ENCODE results near the gene SYTL5.

The SYTL5 gene

DNA sequence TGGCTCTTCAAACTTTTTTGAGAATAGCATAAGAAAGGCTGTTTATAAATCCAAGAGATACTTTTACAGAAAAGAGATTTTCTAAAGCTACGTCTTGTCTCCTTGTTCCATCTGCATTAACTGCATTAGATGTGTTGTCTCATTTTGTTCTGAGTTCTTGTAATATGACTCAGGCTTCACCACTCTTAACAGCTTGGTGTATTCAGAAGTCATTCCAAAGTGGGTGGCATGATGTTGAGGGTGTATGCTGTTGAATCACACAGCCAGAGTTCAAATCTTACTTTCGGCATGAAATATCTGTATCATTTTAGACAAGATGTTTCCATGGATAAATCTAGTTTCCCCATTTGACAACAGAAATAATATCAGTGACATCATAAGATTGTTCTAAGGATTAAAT lies 30.1 kb downstream of the SYTL5 start:
- no peak for DNase-seq

DNA sequence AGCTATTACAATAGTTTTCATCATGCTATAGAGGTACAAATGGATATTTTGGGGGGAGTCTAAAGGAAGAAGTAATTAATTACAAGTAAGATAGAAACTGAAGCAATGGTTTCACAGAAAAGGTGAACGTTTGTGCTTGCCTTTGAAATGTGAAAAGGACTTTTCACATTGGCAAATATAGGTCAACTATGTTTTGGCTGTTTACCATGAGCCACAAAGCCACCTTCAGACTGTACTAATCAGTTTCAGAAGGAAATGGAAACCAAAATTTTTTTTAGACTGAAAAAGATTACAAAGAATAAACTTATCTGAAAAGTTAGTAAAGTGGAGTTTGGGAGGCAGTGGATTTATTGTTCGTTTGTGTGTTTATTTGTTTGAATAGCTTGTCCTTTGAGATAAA lies 32.1 kb downstream of the SYTL5 start:
- DNase-seq: no peak

DNA sequence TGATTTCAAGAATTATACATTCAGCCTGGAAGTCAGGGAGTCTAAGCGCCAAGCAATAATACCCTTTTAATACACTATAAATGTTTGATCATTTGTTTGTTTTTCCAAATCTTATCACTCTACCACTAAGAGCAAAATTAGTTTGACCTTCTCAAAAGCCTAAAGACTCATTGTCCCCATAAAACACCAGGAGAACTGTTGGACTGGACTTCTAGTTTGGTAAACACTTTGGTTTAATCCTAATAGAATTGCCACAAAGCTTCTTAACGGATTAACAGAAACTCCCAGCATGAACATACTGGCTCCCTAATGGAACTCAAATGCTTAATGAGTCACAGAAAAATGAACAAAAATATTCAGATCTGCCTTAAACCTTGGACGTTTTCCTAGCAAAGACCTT lies 34.9 kb downstream of the SYTL5 start:
- no peak for DNase-seq

DNA sequence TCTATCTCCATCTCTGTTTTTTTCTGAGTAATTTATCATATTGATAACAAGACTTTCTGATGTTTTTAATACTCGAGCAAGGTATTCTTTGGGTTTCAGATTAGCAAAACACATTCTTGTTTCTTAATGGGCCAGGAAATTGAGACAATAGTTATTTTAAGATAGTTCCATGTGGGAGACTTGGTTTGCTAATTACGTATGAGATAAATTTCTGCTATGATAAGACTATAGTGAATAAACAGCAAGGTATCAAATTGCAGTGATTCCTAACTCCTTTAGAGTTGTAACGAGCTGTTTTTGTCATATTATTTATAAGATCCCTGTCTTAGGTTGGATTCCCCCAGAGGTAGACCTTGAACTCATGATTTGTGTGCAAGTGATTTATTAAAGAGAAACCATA lies 38.3 kb downstream of the SYTL5 start:
- DNase-seq: no peak

DNA sequence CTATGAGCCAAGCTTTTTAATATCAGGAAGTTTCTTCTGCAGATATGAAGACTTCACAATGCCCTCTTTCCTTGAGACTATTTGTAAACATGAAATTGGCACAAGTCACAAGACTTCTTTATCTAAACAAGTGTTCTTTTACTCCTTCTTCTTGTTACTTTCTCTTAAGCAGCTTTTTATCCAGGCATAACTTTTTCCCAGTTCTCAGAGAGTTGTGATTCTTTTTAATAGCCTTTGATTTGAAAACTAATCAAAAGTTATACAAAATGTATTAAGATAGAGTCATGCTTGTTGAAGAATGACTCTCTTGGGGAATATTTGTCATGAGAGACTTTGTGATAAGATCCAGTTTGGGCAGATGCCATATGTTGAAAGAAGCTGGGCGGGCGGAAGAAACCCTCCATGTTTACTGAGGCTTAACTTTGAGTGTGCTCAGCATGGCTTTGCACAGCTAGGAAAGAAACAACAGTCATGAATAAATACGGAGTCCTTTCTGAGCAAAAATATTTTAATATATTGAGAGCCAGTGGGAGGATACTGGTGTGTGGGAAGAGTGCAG lies 39.3 kb downstream of the SYTL5 start:
- DNase-seq: no peak

DNA sequence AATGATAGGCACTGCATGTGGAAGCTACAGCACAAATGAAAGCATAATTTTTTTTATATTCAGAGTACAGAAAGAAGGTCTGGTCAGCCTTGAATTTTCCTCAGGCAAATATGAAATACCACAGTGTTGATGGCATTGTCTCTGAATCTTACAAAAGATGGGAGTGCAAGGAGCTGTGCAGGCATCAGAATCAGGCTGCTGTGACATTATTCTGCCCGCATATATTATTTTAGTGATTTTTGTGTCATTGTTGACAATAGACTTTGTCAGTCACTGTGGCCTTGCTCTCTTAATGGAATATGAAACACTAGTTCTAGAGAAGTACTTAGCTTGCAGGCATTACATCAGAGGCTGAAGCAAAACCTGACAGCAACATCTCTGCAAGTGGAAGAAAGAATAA lies 42.5 kb downstream of the SYTL5 start:
- no peak for DNase-seq

DNA sequence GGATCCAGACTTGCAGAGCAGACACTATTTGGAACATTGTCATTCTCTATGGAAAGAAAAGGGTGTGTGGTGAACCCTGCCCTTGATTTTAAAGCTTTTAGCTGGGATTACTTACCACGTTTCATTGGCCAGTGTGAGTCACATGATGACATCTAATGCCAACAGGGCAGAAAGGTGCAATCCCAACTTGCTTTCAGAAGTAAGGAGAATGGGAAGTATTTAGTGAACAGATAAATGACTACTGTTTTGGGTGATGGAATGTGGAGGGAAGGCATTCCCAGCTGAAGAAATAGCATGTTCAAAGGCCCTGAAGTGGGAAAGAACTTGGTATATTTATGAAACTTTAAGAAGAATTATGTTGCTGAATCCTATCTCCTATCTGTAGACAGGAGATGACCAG lies 44.5 kb downstream of the SYTL5 start:
- DNase-seq: no peak

DNA sequence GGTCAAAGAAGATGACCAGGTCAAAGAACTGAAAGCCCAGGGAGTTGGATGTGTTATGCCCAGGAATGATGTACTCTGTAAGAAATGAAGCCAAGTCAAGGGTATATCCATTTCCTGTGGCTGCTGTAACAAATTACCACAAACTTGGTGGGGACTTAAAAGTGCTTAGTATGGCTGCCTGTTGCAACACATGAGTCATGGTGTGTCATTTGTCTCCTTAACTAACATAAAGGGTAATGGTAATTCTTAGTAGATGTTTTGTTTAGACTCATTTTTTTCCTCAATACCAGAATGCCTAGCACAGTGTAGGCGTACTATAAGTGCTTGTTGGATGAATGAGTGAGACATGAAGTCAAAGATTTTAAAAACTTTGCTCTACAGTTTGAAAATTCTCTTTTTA lies 45.7 kb downstream of the SYTL5 start:
- DNase-seq: no peak

DNA sequence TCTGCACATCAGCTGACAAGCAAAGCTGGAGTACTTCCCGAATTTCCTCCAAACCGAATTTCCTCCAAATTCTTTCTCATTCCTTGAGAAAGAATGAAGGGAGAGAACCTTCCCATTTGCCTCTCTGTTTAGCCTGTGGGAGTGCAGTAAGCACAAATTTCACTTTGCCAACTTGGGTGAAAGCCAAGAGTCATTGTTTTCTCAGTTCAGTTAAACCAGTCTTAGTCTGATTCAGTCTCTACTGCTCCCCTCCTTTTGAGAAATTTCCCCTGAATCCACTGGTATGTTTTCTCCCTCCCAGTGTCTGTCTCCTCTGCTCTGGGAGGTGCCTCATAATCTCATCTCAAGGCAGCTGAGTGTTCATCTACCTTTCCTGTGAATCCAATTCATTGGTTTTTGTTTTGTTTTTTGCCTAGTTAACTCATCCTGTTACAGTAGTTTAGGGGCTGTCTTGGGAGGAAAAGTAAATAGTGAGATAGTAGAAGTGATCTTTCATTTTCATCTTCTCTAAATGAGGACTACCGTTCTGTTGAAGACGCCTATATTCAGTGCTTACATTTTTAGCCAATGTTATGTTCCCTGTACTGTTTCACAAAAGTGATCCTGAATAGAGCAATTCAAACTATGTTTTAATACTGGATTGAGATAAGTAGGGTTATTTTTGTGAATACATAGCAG lies 49.0 kb downstream of the SYTL5 start:
- no peak for DNase-seq

DNA sequence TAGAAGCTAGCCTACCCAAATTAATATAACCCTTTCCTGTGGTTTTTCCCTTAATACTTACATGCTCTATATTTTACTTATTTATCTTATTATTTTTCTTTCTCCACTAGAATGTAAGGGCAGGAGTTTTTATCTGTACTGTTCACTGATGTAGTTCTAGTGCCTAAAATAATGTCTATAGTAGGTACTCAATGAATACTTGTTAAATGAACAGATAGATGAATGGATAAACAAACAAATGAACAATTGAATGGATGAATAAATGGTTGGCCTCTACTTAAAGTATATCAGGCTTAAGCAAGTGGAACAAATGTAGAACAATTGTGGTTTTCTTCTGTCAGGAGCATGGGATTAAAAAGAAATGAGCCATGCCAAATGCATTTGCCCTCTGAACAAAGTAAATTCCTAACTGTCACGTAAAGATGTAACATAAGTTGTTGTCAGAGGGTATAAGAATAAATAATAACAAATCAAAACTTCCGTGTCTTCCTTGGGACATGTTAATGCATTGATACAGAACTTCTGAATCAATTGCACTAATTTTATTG lies 54.1 kb downstream of the SYTL5 start:
- no peak for DNase-seq

DNA sequence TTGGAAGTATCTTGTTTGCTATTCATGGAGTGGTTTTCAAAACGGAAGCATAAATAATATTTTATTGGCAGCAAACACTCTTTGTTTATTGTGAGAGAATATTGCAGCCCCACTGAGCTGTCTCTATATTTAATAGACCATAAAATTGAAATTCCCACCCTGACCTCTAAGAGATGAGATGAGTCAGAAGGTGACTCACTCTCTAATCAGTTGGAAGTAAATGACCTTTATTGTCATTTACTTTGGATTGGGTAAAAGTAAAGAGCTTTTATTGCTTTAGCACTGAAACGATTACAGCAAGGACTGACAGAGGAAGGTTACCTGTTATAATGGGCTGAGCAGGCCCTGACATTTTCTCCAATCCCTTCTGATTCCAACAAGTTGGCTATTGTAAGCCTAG lies 55.0 kb downstream of the SYTL5 start:
- no peak for DNase-seq

DNA sequence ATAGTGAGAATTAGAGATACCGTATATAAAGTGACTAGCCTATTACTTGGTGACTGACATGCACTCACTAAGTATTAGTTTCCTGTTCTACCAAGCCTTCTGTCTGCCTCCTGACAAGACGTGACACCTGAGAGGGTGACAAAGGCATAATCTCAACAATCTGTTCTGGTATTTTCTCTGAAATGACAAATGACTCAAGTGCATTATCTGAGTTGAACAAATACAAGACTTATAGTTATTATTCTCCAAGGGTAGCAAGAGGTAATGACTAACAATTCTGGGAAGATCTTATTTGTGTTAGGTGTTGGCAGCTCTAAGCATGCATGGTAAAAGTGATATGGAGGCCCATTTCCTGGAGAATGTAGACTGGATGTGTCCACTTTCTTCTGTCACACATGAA lies 60.6 kb downstream of the SYTL5 start:
- no peak for DNase-seq

DNA sequence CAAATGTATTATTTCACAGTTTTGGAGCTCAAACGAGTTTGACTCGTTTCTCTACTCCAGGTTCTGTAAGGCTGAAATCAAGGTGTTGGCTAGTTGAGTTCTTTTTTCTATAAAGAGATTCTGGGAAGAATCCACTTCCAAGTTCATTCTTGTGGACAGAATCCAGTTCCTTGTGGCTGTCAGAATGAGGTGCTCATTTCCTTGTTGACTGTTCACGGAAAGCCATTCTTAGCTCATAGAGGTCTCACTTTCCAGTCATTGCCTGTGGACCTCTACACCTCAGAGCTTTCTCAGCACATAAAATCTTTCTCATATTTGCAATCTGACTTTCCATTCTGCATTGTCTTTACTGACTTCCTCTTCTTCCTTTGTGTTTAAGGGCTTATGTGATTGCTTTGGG lies 62.9 kb downstream of the SYTL5 start:
- DNase-seq: no peak

DNA sequence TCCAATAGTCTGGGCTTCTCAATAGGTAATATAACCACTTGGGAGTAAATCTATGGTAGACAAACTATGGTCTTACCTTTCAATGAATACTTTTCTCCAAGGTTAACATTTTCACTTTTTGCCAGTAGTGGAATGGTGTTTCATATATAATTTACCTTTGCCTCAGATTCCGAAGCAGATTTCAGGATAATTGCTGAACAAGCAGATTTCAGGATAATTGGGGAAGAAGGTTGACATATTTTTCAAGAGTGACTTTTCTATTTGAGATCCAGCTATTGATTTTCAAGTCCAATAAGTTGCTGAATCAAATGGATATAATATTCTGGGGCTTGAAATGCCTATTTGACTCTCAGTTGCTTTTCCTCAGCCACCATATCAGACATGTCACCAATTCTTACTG lies 63.6 kb downstream of the SYTL5 start:
- no peak for DNase-seq

DNA sequence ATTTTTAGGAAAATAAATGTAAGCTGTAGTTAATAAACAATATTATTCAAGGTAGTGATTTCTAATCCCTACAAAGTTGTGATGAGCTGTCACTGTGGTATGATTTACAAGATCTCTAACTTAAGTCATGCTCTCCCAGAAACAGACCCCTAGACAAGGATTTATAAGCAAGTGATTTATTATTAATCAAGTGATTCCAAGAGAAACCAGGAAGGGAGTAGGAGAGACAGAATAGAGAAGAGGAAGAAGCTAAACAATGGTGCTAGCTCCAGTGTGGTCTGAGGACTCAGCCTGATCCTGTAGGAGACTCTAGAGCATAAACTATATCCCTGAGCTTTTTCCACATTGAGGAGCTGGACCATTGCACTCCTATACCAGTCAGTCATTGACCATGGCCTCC lies 73.1 kb downstream of the SYTL5 start:
- no peak for DNase-seq

DNA sequence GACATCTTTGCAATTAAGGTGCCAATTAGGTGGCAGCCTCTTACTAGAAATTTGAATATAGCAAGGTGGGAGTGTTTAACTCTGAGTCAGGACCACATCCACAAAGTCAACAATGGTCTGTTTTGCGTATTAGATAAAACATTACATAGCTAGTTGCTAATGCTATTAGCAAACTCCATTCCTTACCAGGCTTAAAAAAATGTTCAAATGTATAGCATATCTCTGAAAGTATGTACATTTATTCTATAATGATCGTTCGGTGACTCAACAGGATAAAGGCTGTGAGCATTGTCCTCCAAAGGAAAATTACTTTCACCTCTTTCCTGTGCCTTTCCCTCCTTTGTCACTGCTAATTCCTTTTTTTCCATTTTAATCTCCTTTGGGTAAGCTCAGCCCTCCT lies 74.5 kb downstream of the SYTL5 start:
- no peak for DNase-seq

DNA sequence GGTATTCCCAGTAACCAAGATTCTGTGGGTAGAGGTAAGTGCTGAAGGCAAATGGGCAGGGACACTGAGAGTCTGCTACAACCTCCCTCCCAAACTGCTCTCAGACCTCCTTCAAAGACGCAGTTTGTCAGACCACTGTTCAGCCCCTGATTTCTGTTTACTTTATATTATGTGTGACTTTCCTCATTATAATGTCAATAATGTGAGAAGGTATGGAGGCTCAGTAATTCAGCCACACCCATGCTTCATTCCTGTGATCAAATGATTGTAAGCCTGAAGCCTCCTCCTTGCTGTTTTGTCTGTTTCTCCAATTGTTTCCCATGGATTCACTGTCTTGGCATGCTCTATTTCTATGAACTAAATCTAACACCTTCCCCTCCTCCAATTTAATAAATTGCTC lies 75.6 kb downstream of the SYTL5 start:
- DNase-seq: no peak

DNA sequence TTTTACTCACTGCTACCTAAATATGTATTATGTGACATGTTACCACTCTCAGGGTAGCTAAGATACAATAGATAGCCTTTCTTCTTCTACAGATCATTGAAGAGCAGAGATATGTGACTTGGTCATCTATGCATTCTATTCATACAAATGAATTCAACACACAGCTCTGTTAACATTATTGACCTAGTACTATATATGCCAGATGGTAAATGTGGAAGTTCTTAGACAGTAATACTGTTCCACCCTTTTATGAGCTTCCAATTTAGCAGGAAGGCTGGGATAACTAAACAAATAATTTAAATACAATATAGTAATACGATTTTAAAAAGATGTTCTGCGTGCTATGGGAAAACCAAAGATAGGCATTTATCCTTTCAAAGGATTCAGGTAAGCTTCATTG lies 76.0 kb downstream of the SYTL5 start:
- DNase-seq: no peak

DNA sequence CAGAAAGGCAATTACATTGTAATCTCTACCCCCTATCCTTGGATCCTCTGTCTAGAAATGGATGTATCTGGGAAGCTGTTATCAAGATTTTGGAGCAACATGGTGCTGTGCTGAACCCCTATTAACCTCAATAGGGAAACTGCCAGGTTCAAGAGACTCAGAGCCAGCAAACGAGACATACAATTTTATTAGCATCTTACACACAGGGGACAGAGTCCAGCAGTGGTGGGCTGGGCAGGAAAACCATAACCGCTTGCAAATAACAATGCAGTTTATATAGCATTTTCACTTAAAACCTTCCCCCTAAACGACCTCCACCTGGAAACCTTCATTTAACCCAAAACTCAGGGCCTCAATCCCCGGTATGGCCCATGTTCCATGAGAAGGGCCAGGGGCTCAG lies 79.5 kb downstream of the SYTL5 start:
- no peak for DNase-seq

DNA sequence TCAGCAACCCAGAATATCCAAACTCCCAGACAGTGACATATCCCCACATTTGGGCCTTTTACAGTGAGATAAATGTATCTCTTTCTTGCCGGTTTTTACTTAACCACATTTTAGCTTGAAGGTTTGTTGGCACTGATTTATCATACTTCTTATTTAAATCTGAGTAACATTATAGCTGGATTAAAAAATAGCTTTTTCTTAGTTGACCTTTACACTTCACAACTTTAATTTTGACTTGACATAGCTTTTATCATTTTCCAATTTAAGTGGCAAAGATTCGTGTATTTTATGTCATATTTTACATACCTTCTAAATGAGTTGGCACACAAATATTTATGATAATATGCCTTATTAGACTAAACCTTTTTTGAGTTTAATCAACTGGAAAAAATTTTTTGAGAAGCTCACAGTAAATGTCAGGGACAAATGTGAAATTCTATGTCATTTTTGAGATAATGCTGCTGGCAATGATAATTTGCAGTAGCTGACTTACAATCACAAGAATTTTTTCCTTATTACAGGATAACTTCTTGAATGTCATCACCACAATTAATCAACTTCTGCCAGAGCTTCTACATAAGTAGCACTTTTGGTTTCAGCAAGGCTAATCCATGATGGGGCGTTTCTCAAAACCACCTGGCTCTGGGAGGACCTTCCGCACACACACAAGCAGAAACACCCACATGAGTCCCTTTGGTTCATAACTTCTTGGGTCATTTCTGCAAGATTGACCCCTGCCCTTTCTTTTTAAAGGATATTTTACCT lies 80.3 kb downstream of the SYTL5 start:
- no peak for DNase-seq

DNA sequence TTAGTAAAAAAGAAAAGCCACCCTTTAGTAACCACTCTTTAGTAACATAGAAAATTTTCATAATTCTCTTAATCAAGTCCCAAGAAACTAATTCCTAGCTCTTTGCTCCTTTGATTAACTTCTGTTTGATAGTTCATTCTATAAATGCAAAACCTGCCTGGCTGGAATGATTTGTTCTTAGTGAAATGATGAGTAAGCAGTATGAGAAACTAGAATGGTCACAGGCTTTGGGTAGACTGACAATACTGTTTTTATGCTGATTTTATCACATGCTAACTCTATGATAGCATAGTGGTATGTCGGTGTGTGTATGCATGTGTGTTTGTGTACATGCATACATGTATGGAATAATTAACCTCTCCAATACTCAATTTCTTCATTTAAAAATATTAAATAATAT lies 81.2 kb downstream of the SYTL5 start:
- no peak for DNase-seq

DNA sequence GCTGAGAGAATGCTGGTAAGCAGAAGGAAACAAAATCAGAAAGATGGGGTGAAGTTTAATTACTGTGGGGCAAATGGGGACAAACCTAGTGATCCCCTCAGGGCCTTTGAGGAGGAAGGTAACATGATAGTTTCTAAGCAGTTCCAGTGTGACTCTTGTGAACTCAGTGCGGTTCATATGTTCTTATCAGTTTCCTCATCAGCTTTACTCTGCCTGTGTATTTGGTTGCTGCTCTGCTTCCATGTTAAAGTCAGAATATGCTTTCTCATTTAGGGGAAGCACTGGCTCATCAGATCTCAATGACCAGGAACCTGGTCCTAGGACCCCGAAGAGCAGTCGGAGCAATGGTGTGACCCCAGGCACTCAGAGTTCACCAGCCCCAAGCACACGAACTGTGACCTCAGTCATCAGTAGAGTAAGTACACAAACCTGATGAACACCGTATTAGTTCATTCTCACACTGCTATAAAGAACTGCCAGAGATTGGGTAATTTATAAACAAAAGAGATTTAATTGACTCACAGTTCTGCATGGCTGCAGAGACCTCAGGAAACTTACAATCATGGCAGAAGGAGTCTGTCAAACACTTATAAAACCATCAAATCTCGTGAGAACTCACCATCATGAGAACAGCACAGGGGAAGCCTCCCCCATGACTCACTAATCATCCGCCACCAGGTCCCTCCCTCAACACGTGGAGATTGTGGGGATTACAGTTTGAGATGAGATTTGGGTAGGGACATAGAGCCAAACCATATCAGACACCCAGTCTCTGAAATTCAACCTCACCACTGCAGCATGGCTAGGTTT lies 83.0 kb downstream of the SYTL5 start:
- DNase-seq: no peak

DNA sequence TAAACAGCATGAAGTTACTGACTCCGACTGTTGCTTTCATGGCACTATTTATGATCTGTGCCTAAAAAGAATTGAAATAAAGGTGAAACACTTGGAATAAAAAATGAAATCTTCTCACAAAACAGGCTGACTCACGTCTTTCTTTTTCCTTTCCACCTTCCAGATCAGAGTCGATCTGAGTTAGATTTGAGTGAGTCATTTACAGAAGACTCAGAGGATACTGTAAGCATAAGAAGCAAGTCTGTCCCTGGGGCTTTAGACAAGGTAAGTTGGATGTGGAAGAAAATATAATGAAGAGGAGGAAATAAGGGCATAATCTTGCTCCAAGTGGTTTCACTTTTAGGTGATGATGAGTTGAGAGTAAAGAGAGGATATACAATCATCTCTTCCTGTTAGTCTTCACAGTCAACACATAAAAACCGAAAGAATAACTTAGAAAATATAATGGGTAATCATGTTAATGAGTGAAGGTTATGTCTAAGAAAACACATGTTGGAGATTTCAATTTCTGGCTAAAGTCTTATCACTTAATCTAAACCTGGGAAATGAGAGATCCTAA lies 89.7 kb downstream of the SYTL5 start:
- DNase-seq: no peak
